GM19397 (cell line): ENCODE results near the gene MKNK2.
A peak's percentile ranks its signal among the peaks of the same experiment; 100 is the strongest.

Experiments
- ATAC-seq: cut with Tn5 transposase; IDR thresholded peaks from one replicate; pipeline ENCODE4 v1.9.1; 2021; ENCODE audit warnings: mild to moderate bottlenecking, moderate library complexity; ENCODE audit not compliant: unreplicated experiment

The MKNK2 gene

GRCh38 chr19:2058570-2059421, 7.8 kb upstream of the MKNK2 start:
- ATAC-seq: no peak

GRCh38 chr19:2057484-2058469, 6.7 kb upstream of the MKNK2 start:
- ATAC-seq: no peak

DNA sequence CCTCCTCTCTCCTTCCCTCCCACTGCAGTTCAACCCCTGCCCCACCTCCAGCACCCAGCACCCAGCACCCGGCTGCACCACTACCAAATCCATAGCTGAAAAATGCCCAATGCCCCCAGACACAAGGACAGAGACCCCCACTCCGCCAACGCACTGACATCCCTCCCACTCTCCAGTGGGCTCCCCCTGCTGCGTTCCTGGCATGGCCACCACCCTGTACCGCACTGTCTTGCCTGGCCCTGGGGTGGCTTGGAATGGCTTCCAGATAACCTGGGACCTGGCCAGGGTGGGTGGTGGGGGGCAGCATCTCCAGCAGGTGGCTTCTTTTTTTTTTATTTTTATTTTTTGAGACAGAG, 5.8 kb upstream of the MKNK2 start:
- no peak for ATAC-seq

DNA sequence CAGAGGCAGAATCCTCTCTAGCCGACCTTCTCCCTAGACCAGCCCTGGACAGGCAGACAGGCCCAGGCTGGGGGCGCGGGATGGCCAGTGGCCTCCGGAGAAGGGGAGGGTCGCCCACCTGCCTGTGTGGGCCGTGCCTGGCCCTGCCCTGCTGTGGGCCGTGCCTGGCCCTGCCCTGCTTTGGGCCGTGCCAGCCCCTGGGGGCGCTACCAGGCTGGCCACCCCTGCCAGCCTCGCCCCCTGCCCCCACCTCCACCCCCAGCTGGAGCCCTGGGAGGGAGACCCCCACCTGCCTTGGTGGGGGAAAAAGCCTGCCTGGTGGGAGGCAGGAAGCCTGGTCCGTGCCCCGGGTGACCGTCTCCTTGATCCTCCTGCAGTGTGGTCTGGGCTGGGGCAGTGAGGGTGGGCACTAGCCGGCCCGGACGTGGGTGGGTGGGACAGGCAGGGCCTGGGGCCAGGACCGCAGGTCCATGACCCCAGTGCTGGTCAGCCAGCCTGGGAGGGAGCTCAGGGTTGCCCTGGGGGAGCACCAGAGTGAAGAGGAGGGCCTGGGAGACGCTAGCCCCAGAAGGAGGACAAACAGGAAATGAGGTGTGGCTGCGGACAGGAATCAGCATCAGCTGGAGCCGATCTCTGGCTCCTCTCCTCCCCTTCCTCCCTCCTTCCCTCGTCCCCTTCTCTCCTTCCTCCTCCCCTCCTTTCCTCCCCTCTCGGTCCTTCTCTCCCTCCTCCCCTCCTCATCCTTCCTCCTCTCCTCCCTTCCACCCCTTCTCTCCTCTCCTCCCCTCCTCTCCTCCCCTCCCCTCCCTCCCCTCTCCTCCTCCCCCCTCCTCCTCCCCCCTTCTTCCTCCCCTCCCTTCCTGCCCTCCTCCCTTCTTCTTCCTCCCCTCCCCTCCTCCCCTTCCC, 5.1 kb upstream of the MKNK2 start:
- ATAC-seq: no peak

GRCh38 chr19:2054763-2055162, 3.7 kb upstream of the MKNK2 start:
- no peak for ATAC-seq

- no peak for ATAC-seq
Measured at GRCh38 chr19:2053601-2054389, 2.8 kb upstream of the MKNK2 start.

- ATAC-seq: no peak
Measured at GRCh38 chr19:2051773-2052704, 995 bp upstream of the MKNK2 start.

DNA sequence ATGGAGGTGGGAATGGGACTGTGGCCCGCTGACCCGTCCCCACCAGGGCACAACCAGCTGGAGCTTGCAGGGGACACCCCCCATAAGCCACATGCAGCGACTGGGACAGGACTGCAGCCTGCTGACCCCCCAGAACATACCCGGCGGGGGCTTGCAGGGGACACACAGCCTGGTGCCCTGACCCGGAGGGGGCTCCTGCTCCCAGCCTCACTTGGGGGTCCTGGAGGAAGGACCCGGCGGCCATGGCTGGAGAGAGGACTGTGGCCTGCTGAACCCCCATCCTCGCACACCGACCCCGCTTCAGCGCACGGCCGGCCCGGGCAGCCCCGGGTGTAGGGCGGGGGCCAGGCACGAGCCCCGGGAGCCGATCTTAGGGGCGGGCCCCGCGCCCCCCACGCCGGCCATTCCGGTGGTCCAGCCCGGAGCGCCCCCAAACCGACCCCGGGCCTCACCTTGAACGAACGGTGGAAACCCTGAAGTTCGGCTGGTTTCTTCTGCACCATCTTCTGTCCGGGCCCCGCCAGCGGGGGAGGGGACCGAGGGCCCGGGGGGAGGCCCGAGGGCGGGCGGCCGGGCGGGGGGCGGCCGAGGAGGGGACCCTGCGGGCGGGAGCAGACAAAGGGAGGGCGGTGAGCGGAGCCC, 574 bp downstream of the MKNK2 start:
- peak; percentile 12 for ATAC-seq

DNA sequence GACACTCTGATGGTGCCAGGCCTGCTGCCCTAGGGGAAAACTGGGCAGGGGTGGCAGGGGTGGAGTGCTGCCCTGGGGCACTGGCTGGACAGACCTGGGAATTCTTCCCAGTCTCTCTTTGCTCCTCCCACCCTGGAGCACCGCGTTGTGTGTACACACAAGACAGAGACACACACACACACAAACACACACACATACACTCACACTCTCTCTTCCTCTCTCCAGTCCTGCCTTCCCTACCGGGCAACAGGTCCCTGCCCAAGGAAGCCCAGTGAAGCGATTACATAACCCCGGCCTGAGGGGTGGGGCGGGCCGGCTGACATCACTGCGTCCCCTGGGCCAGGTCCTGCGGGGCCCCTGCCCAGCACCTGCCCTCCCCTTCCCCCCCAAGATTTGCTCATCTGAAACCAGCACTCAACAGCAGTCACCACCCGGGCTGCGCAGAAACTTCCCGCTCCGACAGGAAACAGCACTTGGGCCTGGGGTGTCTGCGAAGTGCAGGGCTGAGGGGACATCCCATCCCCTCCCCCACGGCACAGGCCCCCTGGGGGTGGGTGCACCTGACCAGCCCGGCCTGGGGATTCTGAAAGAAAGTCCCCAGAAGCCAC, 1.2 kb downstream of the MKNK2 start:
- peak; percentile 5 for ATAC-seq

GRCh38 chr19:2048959-2049740, 1.9 kb downstream of the MKNK2 start:
- ATAC-seq: no peak

DNA sequence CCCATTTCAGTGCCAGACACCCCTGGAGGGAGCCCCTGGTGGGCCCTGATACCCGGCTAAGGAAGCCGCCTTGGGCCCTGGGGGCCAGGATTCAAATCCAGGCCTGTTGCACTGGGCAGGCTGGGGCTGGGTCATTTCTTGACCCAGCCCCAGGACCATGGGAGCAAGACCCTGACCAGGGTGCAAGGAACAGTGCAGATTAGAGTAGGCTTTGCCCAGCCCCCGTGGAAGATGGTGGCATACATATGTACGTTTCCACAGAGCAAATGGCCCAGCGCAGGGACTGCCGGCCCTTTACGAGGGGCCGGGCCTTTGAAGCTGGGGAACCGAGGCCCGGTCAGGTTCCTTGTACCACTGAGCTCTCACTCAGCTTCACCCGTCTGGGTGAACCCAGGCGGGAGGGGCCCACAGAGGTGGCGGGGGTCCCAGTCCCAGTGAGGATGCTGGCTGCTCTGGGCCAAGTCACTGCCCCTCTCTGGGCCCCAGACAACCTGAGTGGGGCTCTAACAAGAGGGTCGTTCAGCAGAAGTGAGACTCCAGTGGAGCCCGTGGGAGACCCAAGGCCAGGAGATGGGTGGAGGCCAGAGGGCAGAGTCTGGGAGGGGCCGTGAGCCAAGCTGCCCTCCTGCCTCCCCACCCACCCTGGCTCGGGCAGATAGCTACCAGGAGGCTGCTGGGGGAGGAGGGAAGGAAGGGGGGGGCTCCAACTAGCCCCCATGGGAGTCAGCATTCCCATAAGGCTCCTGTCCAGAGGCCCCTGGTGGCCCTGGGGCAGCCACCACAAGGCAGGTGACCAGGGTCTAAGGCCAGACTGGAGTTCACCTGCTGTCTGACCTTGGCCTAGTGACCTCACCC, 2.7 kb downstream of the MKNK2 start:
- ATAC-seq: no peak

GRCh38 chr19:2047449-2048103, 3.5 kb downstream of the MKNK2 start:
- no peak for ATAC-seq

- no peak for ATAC-seq
Measured at GRCh38 chr19:2047076-2047448, 4.0 kb downstream of the MKNK2 start.

GRCh38 chr19:2046046-2046907, 4.8 kb downstream of the MKNK2 start:
- no peak for ATAC-seq

DNA sequence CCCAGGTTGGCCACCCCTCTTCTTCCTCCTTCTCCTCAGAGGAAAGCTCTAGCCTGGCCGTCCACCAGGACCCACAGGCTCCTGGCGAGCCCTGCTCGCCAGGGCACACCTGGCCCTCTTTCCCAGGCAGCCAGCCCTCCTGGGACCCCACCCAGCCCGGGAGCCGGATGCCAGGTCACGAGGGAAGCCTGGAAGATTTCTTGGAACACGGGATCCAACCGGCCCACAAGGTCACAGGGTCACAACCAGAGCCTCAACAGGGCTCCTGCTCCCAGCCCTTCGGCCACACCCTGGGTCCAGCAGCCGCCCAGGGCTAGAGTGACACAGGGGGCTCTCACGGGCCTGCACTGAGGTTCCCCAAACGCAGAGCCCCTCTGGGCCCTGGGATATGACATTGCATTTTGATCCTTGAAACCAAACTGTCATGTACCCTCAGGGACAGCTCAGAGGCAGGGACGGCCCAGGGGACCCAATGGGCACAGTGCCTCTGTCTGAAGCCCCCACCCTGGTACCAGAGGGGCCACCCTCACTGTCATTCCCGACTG, 5.5 kb downstream of the MKNK2 start:
- ATAC-seq: no peak
